SK-N-SH (cell line): ENCODE results near the gene NFKBIA.

ENCODE experiments used
- FOSL2 ChIP-seq: IDR thresholded peaks from 2 replicates; pipeline ENCODE4 v1.4.0; 2012; ENCODE audit warnings: low read depth, mild to moderate bottlenecking, moderate library complexity, borderline replicate concordance
- FOXJ3 ChIP-seq: sonication (generic); formaldehyde crosslinking; IDR thresholded peaks from 2 replicates; pipeline ENCODE4 v1.5.1; 2020; ENCODE audit warnings: mild to moderate bottlenecking, missing genetic modification reagents
- POLR2AphosphoS5 ChIP-seq: IDR thresholded peaks from 2 replicates; pipeline ENCODE4 v1.6.1; 2012; ENCODE audit warnings: low read depth, low read length
- TF ChIP-seq, protein P1 (sequence below): fragments of 200-600 bp; sonication (generic); IDR thresholded peaks from 2 replicates; pipeline ENCODE4 v1.6.1; 2017; ENCODE audit warnings: antibody characterized with exemption, mild to moderate bottlenecking, moderate library complexity
- TF ChIP-seq, protein P2 (sequence below): fragments of 150-350 bp; IDR thresholded peaks from 2 replicates; pipeline ENCODE4 v1.6.1; 2017; ENCODE audit warnings: antibody characterized with exemption, low read length, low read depth, borderline replicate concordance

DNA sequence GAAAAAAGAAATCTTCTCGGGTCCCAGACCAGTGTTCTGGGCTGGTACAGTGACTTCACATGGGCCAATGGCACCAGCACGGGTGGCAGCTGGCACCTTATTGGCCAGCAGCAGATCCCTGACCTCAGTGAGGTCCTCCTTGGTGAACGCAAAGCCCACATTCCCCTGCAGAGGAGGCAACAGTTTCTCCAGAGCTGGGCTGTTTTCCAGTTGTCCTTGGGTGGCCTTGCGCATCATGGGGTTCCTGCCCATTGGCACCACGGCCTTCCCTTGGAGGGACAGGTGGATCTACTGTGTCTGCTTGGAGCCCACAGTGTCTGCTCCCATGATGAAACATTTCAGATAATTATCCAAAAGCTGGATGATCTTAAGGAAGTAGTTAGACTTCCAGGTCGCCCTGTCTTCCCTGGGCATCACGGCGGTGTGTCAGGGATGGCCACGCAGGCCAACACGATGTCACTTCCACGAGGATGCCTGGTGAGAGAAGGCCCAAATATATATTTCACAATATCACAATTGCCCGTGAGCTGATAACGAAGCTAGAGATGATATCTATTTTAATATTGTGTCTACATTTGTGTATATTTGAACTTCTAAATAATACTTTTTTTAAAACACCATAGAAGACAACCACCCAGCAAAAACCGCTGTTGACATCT lies 15.8 kb downstream of the NFKBIA start:
- TF ChIP-seq, protein P1, sequence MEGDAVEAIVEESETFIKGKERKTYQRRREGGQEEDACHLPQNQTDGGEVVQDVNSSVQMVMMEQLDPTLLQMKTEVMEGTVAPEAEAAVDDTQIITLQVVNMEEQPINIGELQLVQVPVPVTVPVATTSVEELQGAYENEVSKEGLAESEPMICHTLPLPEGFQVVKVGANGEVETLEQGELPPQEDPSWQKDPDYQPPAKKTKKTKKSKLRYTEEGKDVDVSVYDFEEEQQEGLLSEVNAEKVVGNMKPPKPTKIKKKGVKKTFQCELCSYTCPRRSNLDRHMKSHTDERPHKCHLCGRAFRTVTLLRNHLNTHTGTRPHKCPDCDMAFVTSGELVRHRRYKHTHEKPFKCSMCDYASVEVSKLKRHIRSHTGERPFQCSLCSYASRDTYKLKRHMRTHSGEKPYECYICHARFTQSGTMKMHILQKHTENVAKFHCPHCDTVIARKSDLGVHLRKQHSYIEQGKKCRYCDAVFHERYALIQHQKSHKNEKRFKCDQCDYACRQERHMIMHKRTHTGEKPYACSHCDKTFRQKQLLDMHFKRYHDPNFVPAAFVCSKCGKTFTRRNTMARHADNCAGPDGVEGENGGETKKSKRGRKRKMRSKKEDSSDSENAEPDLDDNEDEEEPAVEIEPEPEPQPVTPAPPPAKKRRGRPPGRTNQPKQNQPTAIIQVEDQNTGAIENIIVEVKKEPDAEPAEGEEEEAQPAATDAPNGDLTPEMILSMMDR: no peak
- TF ChIP-seq FOXJ3 (CRISPR knock-in tag) (no peak), FOSL2 (no peak), POLR2AphosphoS5 (no peak)
- TF ChIP-seq, protein P2, sequence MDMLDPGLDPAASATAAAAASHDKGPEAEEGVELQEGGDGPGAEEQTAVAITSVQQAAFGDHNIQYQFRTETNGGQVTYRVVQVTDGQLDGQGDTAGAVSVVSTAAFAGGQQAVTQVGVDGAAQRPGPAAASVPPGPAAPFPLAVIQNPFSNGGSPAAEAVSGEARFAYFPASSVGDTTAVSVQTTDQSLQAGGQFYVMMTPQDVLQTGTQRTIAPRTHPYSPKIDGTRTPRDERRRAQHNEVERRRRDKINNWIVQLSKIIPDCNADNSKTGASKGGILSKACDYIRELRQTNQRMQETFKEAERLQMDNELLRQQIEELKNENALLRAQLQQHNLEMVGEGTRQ: no peak
